Neutrophil (primary cell): ENCODE data around the gene SLC4A7.

ENCODE experiments used
- H3K27ac ChIP-seq: fragments of 200-600 bp; sonication (generic); 2 replicates; pipeline ENCODE4 v1.5.1; 2016; ENCODE audit warnings: mild to moderate bottlenecking, moderate library complexity
- H3K27me3 ChIP-seq: fragments of 200-600 bp; sonication (generic); 2 replicates; pipeline ENCODE4 v1.6.0; 2016; ENCODE audit warnings: mild to moderate bottlenecking
- H3K36me3 ChIP-seq: fragments of 200-600 bp; sonication (generic); 2 replicates; pipeline ENCODE4 v1.5.1; 2017
- H3K4me1 ChIP-seq, 2 experiments: fragments of 200-600 bp in 1 of 2; sonication (generic) in 1 of 2; 1 replicate in 1 of 2; 2 replicates in 1 of 2; pipeline versions ENCODE4 v1.5.1 to v1.6.1; 2013 to 2016; ENCODE audit warnings: low read depth in 1 of 2, low read length in 1 of 2, mild to moderate bottlenecking in 1 of 2, moderate library complexity in 1 of 2; ENCODE audit not compliant: control insufficient read depth in 1 of 2, insufficient read depth in 1 of 2
- H3K4me3 ChIP-seq, 2 experiments: fragments of 200-600 bp in 1 of 2; sonication (generic) in 1 of 2; 1 replicate in 1 of 2; 2 replicates in 1 of 2; pipeline ENCODE4 v1.5.1; 2013 to 2016; ENCODE audit warnings: low read depth in 1 of 2, low read length in 1 of 2, mild to moderate bottlenecking in 1 of 2, moderate library complexity in 1 of 2
- H3K9me3 ChIP-seq: fragments of 200-600 bp; sonication (generic); 2 replicates; pipeline ENCODE4 v1.5.1; 2016
- TF ChIP-seq, protein P1 (sequence below): fragments of 200-600 bp; sonication (generic); IDR thresholded peaks from 2 replicates; pipeline ENCODE4 v1.5.1; 2016; ENCODE audit warnings: antibody characterized with exemption

The SLC4A7 gene

DNA sequence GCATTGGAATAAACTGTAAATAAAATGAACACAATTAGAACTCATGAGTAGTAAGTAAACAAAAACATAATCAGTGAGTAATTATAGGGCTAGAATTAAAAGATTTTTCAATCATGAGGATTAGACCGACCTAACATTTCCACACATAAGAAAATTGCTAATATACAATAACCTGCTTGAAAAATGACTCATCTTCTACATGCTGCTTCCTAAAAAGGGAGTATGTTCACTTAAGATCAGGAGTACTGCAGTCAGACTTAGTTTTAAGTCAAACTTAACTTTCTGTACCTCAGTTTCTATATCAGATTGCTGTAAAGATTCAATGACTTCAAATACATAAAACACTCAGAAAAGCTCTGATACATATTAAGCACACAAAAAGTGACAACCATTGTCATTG lies 92.4 kb downstream of the SLC4A7 start:
- Histone ChIP-seq H3K4me3 (no peak overlapping the region), H3K9me3 (no peaks in the 10 kb centered on the region), H3K27me3 (no peaks in the 10 kb centered on the region), H3K27ac (no peak overlapping the region), H3K4me1 (no peaks in the 10 kb centered on the region), H3K36me3 (no peaks in the 10 kb centered on the region)
- TF ChIP-seq, protein P1, sequence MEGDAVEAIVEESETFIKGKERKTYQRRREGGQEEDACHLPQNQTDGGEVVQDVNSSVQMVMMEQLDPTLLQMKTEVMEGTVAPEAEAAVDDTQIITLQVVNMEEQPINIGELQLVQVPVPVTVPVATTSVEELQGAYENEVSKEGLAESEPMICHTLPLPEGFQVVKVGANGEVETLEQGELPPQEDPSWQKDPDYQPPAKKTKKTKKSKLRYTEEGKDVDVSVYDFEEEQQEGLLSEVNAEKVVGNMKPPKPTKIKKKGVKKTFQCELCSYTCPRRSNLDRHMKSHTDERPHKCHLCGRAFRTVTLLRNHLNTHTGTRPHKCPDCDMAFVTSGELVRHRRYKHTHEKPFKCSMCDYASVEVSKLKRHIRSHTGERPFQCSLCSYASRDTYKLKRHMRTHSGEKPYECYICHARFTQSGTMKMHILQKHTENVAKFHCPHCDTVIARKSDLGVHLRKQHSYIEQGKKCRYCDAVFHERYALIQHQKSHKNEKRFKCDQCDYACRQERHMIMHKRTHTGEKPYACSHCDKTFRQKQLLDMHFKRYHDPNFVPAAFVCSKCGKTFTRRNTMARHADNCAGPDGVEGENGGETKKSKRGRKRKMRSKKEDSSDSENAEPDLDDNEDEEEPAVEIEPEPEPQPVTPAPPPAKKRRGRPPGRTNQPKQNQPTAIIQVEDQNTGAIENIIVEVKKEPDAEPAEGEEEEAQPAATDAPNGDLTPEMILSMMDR, result no peak

DNA sequence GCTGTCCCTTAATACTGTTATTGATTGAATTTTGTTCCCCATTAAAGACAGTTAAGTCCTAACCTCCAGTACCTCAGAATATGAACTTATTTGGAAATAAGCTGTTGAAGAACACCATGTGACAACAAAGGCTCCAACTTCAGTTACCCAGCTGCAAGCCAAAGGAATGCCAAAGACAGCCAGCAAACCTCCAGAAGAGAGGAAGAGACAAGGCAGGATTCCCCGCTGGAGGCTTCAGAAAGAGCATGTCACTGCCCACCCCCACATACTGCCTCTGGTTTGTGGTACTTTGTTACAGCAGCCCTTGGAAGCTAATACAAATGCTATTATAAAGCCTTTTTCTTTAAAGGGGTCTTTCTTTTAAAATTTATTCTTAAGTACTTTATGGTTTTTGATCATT lies 96.6 kb downstream of the SLC4A7 start:
- Histone ChIP-seq H3K9me3 (no peaks in the 10 kb centered on the region), H3K36me3 (no peaks in the 10 kb centered on the region), H3K4me3 (no peak overlapping the region), H3K27ac (no peak overlapping the region), H3K4me1 (peaks cover 10 to 14% of the 10 kb centered on the region in 2 experiments), H3K27me3 (no peaks in the 10 kb centered on the region)
- TF ChIP-seq, protein P1, result no peak

DNA sequence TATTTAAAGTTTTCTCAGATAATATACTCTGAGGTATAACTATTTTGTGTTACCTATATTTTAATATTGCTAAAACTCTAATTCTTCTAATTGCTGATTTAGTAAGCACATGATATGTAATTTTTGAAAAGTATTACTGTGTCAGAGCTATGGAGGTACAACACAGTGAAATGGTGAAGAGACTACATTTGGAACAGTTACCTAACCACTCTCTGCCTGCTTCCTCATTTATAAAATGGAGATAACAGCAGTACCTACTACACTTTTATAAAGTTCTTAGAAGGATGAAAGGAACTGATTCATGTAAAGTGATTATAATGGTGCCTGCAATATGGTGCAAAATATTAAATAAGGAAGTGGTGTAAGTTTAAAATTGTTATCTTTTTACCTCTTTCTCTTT lies 98.7 kb downstream of the SLC4A7 start:
- Histone ChIP-seq H3K27ac (peak overlapping the region; percentile 67), H3K36me3 (no peaks in the 10 kb centered on the region), H3K4me3 (no peak overlapping the region), H3K9me3 (no peaks in the 10 kb centered on the region), H3K27me3 (no peaks in the 10 kb centered on the region), H3K4me1 (peaks cover 10 to 14% of the 10 kb centered on the region in 2 experiments)
- TF ChIP-seq, protein P1, result no peak

DNA sequence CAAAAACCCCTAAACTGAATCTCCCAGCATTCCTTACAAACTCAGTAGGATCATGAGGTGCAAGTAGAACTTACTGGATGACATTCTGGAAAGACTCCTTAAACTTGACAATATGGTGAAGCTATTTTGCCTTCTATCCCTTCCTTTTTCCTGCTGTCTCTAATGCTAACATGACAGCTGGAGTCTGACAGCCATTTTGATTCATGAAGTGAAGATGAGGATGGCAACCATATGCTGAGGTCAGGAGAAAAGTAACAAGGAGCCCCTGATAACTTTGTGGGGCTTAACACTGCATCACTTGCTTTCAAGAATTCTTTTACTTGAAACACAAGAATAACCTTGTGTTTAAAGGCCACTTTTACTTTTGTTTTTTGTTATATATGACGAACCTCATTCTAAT lies 100.0 kb downstream of the SLC4A7 start:
- TF ChIP-seq, protein P1, result no peak
- H3K4me3 ChIP-seq, result no peak overlapping the region
- no peaks in the 10 kb centered on the region for H3K36me3 ChIP-seq

DNA sequence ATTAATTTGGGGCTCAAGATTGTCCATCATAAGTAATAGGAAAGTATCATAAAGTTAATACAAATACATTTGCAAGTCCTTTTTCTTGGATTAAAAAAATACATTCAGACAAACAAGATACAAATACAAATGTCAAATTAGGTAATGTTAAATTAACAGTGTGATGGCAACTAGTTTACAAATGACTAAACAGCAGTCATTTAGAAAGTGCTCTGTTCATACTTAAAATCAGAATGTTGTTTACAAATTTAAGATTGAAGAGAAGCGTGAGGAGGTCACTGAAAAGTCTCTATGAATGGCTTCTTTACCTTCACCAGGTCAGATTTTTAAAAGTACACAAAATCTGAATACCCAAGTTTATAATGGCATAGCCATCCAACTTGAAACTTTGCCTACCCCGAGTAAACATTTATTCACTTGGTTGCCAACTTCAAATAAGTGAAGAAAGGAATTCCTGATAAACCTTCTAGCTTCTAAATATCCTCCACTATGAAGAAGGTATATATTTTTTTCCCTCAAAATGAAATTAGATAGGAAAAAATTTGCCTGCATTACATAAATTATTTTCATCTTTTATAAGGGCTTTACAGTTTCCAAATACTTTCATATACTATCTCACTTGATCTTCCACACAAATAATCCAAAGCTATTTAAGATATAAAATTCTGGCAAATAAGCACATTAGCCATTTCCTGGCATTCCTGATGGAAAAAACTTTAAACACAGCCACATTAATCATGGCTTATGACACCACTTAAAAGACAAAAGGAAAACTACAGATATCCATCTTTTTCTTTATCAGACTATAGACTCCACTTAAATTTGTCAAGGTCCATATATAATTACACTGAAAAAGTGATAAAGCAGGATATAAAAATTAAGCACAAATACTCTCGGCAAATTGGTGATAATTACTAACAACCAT lies 103.5 kb downstream of the SLC4A7 start:
- no peaks in the 10 kb centered on the region for H3K27me3 ChIP-seq
- no peaks in the 10 kb centered on the region for H3K36me3 ChIP-seq
- no peak overlapping the region for H3K27ac ChIP-seq
- TF ChIP-seq, protein P1, result no peak
- H3K4me1 ChIP-seq, result peaks cover 4 to 7% of the 10 kb centered on the region in 2 experiments
- no peaks in the 10 kb centered on the region for H3K9me3 ChIP-seq
- no peak overlapping the region for H3K4me3 ChIP-seq

More for the DNA sequence above, 100.0 kb downstream of the SLC4A7 start:
- Histone ChIP-seq H3K27me3 (no peaks in the 10 kb centered on the region), H3K4me1 (peaks cover 10 to 14% of the 10 kb centered on the region in 2 experiments), H3K9me3 (no peaks in the 10 kb centered on the region), H3K27ac (no peak overlapping the region)
